HFF-Myc (cell line): ENCODE data around the gene AHRR.

ENCODE experiments used
- DNase-seq: peaks from one replicate; pipeline ENCODE4 v3.0.0-alpha.2; 2011; ENCODE audit warnings: low read depth; ENCODE audit errors: extremely low read depth
- H3K4me3 ChIP-seq: replicated peaks from 2 replicates; pipeline ENCODE4 v1.5.1; 2011; ENCODE audit warnings: low read depth, mild to moderate bottlenecking, control low read depth, low read length
- CTCF ChIP-seq: IDR thresholded peaks from 2 replicates; pipeline ENCODE4 v1.5.1; 2012; ENCODE audit warnings: mild to moderate bottlenecking, low read depth, low read length, control low read depth; ENCODE audit errors: missing control alignments

AHRR gene

GRCh38 chr5:474840-475661 lies 153.5 kb downstream of the AHRR start:
- H3K4me3 ChIP-seq = peak overlapping the region; percentile 81
- TF ChIP-seq CTCF = no peak
- no peak for DNase-seq

GRCh38 chr5:475704-476101 lies 154.2 kb downstream of the AHRR start:
- H3K4me3 ChIP-seq = no peak overlapping the region
- no peak for DNase-seq
- TF ChIP-seq CTCF = no peak

- H3K4me3 ChIP-seq = no peak overlapping the region
- DNase-seq = no peak
- TF ChIP-seq CTCF = no peak
These were observed 154.7 kb downstream of the AHRR start for GRCh38 chr5:476102-476813.

DNA sequence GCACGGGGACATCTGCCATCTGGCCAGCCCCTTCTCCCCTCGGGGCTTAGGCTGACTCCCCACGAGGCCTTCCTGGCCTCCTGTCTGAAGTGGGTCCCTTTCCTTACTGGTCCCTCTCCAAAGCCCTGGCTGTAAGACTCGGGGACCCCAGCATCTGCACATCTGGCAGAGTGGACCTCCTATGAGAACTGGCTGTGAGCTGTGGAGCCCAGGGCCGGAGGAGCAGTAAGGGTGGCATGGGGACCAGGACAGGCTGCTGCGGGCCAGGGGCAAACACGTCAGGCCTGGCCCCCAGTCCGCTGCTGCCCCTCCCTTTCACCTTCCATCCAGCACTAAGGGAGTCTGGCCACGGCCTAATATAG lies 155.3 kb downstream of the AHRR start:
- no peak for TF ChIP-seq CTCF
- DNase-seq = no peak
- H3K4me3 ChIP-seq = no peak overlapping the region

DNA sequence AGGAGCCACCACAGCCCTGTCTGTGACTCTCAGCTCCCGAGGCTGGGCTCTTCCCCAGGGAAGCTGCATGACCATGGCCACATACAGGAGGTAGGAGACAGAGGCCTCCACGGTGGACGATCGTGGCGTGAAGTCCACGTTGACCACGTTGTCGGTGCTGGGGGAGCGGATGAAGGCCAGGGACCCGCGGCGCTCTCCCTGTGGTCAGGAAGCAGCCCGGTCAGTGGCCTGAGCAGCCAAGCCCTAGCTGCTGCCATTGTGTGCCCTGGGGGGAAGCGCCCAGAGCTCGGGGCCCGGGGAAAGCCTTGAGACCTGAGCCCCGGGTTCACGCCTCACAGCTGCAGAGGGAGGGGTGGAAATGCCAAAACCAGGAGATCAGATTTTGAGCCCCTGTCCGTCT lies 155.7 kb downstream of the AHRR start:
- no peak overlapping the region for H3K4me3 ChIP-seq
- TF ChIP-seq CTCF = no peak
- DNase-seq = no peak

DNA sequence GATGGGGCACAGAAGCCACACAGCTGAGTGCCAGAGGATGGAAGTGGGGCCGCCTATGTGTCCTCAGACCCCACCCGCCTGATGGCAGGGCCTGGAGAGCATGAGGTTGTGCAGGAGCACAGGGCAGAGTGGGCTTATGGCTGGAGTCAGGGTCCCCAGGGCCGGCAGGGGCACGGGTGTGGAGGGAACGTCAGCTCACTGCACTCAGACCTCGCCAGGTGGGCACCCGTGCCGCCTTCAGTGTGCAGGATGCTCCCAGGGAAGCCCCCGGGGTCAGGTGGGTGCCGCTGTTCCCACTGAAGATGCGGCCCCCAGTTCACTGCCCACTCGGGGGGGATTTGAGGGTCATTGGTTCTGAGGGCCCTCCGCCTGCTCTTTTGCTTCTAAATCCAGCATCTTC lies 156.4 kb downstream of the AHRR start:
- H3K4me3 ChIP-seq = no peak overlapping the region
- no peak for TF ChIP-seq CTCF

More for the DNA sequence above, 156.4 kb downstream of the AHRR start:
- DNase-seq = no peak
